ENCODE measurements around the gene DCBLD1. TPM values are rescaled to one million over a fixed set of nuclear protein-coding genes. Genes with fewer than 3 reads are reported as not detected.

DCBLD1 gene
- total and polyA plus RNA-seq, 9 of the 15 experiments (the other 6 are each of a cell fraction or from before 2014, with no cell fraction given), result 0.80 to 8.5 (median 6.8) TPM

GRCh38 chr6:117456998-117457397, 25.5 kb upstream of the DCBLD1 start:
- H3K9ac ChIP-seq (ENCODE audit: insufficient read depth in 1 of 2, low read depth in 2 of 2, low read length in 2 of 2), result no peak overlapping the region
- FAIRE-seq (no peak), ATAC-seq (no peak), DNase-seq (ENCODE audit: extremely low read depth in 1 of 4, low spot score in 3 of 4) (no peak)
- intact Hi-C loops (cut with micrococcal nuclease), result loop anchor here (10.0 kb wide), 1 partner anchor 318 kb away; no protein-coding TSS in a partner anchor
- no peak overlapping the region for H3K4me3 ChIP-seq
- no peaks in the 10 kb centered on the region for H3K9me3 ChIP-seq (replicated peaks; ENCODE audit: control insufficient read depth, insufficient read depth, low read depth, low read length)
- no peak overlapping the region for H3K4me2 ChIP-seq (ENCODE audit: insufficient read depth, low read length)
- no peak overlapping the region for H3K27ac ChIP-seq (ENCODE audit: extremely low read depth, low read depth, low read length)
- ChIA-PET POLR2A (interaction anchor here (0.6 kb wide), 1 partner anchor 95 kb away, joined by 4 read pairs; no protein-coding TSS in a partner anchor), CTCF (ENCODE audit: low intra/inter-chr PET ratio) (no interaction called here)
- no peaks in the 10 kb centered on the region for H3K36me3 ChIP-seq (ENCODE audit: control insufficient read depth, insufficient read depth, low read length)
- no peaks in the 10 kb centered on the region for H3K4me1 ChIP-seq (replicated peaks in 1 of 2; ENCODE audit: control insufficient read depth in 2 of 2, insufficient read depth in 2 of 2, low read length in 2 of 2)
- no peak overlapping the region for H2AFZ ChIP-seq (ENCODE audit: low read depth, low read length)
- no TSS peak for BruUV-seq (replicated peaks)
- peaks cover 2% of the 10 kb centered on the region for H3K9me1 ChIP-seq (ENCODE audit: control insufficient read depth, insufficient read depth, low read length)
- WGBS (ENCODE audit: insufficient coverage, low coverage, missing lambda C conversion rate), result 2% methylated on average over 5 of the region's 5 CpGs
- no peaks in the 10 kb centered on the region for H3K79me2 ChIP-seq (ENCODE audit: control insufficient read depth, insufficient read depth, low read length)
- H4K20me1 ChIP-seq (replicated peaks; ENCODE audit: control insufficient read depth, insufficient read depth, low read length), result no peaks in the 10 kb centered on the region
- H3K27me3 ChIP-seq (ENCODE audit: control insufficient read depth in 2 of 2, insufficient read depth in 2 of 2, low read length in 2 of 2), result peaks cover 0 to 2% of the 10 kb centered on the region in 2 experiments; a peak in 2 of 5 replicates
- in situ Hi-C loops (cut with MboI), result loop anchor here (10.0 kb wide), 1 partner anchor 98 kb away; no protein-coding TSS in a partner anchor
- TF ChIP-seq E2F6 (IDR thresholded peaks at IDR 0.05; ENCODE audit: borderline replicate concordance in 1 of 2, extremely low read depth in 1 of 2, insufficient read depth in 1 of 2, insufficient read length in 1 of 2, low read depth in 1 of 2, low read length in 1 of 2, poor library complexity in 1 of 2, severe bottlenecking in 1 of 2) (no peak), ZBTB40 (IDR thresholded peaks at IDR 0.05) (no peak), ZBTB40 (CRISPR knock-in tag; IDR thresholded peaks at IDR 0.05) (no peak), RBM15 (IDR thresholded peaks at IDR 0.05; ENCODE audit: insufficient read depth, low read length) (no peak), KLF13 (tag; IDR thresholded peaks at IDR 0.05; ENCODE audit: borderline replicate concordance, low read depth) (no peak), GABPA (tag; conservative IDR thresholded peaks at IDR 0.05; ENCODE audit: low read depth) (no peak), ZFX (CRISPR knock-in tag; IDR thresholded peaks at IDR 0.05) (no peak), SRSF1 (IDR thresholded peaks at IDR 0.05; ENCODE audit: low read depth, low read length) (no peak)
